SU-DHL-6 (cell line): Measurements from ENCODE around the gene CALCB.

Experiments used
- CTCF ChIP-seq: fragments of 200-600 bp; sonication (generic); IDR thresholded peaks from one replicate; pipeline ENCODE4 v1.5.1; 2017; ENCODE audit warnings: antibody characterized with exemption, mild to moderate bottlenecking, low read length, moderate library complexity; ENCODE audit not compliant: insufficient read depth, poor library complexity, severe bottlenecking
- EZH2phosphoT487 ChIP-seq: fragments of 200-600 bp; sonication (generic), shearing (Covaris generic); conservative IDR thresholded peaks from 2 replicates; pipeline ENCODE4 v1.6.1; 2018; ENCODE audit warnings: mild to moderate bottlenecking, antibody characterized with exemption, low read length, moderate library complexity, mixed read lengths

GRCh38 chr11:15027011-15027410 lies 46.4 kb upstream of the CALCB start:
- TF ChIP-seq CTCF (no peak), EZH2phosphoT487 (no peak)
